C1 segment of cervical spinal cord (tissue), 14 donors: ENCODE data around the gene LRFN2.
A peak's percentile ranks its signal among the peaks of the same experiment; 100 is the strongest.

Experiments used
- DNase-seq, 14 donors: peaks; one replicate each; lab custom pipeline; 2025; lab: John Stamatoyannopoulos, UW

LRFN2 gene

DNA sequence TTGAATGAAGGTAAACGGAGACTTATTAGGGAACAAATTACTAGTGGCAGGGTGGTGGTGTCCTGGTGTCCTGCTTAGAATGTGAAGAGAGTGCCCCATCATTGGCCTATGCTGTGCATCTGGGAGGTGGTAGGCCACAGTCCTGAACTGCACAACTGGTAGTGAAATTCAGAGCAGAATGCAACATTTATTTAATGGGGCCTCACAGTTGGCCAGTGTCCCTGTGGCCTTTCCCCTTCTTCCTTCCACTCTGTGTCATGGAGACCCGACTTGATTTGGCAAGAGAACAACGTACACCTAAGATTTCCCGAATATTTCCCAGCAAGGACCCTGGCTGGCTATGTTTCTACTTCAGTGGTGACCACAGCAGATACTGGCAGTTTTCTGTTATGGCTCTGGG lies 206.9 kb downstream of the LRFN2 start:
- no peak for DNase-seq

DNA sequence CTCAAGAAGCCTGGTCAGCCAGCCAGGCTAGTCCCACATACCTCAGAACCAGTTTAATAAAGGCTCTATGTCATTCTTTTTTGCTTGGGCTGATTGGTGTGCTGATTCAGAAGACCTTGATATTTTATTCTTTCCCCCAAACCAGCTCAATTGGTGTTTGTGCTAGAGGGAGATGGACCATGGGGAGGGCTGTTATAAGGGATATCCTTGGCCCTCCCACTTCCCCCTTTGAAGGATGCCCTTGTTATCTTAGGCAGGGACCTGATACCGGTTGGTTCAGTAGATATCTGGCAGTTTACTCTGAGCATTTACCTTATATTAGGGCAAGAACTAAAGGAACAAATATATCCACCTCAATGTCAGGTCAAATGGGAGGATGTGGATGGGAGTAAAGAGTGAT lies 207.4 kb downstream of the LRFN2 start:
- no peak for DNase-seq

DNA sequence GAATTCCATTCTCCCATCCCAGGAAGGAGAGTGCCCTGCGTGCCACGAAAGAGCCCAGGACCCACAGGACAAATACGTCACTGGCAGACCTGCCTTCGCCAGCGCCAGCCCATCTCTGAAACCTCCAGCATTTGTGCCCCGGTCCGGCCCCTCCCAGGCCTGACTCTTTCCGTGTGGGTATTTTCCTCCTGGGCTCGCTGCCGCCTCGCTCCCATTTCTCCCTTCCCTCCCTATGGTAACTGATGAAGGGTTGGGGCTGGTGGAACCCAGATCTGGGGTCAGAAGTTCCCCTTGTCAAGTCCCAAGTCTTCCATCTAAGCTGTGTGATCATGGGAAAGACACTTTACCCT lies 208.5 kb downstream of the LRFN2 start:
- DNase-seq = no peak

DNA sequence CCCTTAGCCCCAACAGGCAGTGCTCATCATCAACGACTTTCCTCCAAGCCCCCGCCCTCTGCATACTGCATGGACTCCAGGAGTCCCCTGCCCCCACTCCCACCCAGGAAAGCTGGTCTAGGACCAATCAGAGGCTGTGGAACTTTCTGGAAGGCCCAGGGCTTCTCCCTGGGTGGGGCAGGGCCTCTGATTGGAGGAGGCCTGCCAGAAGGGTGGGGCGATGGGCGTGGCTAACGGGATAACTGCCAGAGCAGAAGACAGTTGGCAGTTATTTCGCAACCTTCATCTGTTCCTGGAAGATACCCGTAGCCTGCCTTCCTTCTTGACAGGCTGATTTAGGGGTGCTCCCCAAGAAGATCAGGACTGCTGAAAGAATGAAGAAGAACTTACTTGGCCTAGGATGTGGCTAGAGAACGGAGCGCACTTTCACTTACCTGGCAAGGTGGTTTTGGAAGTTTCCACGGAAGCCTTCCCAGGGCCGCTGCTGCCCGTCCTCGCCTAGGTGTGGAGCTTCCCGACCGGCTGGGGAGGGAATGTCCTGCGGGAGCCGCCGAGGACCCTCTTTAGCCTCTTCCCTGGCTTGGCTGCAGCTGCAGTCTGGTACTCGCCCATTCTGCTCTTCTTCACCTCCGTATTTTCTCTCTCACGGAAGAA lies 209.0 kb downstream of the LRFN2 start:
- no peak for DNase-seq

DNA sequence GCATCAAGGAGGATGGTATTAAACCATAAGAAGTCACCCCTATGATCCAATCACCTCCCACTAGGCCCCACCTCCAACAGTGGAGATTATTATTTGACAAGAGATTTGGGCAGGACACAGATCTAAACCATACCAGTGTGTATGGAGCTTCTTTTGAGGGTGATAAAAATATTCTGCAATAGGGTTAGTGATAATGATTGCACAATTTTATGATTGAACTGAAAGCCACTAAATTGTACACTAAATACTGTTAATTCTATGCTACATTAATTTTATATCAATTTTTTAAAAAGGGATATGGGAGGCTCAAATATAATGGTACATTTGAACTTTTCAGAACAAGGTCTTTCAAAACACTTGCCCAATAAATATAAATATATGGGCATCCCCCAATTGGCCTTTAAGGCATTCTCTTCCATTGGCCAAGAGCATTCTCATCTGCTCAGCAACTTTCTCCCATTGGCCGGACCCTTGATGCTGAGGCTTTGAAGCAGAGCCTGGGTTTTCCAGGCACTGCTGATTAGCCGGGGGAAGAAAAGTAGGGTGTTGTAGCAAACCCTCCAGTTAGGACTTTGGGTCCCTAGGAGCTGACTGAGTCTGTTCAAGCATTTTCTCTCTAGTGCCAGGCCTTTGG lies 209.9 kb downstream of the LRFN2 start:
- DNase-seq = no peak

DNA sequence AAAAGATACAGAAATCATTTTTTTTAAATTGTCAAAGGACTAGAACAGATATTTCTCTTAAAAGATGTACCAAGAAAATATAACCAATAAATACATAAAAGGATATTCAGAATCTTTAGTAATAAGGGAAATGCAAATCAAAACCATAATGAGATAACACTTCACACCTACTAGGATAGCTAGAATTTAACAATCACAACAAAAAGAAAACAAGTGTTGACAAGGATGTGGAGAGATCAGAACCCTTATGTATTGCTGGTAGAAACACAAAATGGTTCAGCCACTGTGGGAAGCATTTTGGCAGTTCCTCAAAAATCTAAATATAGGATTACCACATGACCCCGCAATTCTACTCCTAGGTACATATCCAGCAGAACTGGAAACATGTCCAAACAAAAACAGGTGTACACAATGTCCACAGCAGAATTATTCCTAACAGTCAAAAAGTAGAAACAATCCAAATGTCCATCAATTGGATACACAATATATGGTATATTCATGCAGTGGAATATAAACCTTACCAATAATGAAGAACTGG lies 211.0 kb downstream of the LRFN2 start:
- peak in 1 of 14 donors; percentile 95 for DNase-seq

DNA sequence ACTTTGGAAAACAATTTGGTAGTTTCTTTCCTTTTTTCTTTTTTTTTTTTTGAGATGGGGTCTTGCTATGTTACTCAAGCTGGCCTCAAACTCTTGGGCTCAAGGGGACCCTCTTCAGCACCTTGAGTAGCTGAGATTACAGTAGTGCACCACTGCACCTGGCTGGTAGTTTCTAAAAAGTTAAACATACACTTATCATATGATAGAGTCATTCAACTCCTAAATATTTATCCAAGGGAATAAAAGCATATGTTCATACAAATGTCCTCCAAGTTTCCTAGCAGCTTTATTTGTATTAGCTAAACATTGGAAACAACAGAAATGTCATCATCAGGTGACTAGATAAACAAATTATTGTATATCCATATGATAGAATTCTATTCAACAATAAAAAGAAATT lies 213.9 kb downstream of the LRFN2 start:
- no peak for DNase-seq

DNA sequence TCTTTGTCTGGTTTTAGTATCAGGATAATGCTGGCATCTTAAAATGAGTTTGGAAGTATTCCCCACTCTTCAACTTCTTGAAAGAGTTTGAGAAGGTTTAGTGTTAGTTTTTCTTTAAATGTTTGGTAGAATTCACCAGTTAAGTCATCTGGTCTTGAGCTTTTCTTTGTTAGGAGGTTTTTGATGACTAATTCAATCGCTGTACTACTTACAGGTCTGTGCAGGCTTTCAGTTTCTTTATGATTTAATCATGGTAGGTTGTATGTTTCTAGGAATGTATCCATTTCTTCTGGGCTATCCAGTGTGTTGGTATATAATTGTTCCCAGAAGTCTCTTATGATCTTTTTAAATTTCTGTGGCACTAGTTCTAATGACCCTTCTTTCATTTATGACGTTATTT lies 215.5 kb downstream of the LRFN2 start:
- DNase-seq = no peak

DNA sequence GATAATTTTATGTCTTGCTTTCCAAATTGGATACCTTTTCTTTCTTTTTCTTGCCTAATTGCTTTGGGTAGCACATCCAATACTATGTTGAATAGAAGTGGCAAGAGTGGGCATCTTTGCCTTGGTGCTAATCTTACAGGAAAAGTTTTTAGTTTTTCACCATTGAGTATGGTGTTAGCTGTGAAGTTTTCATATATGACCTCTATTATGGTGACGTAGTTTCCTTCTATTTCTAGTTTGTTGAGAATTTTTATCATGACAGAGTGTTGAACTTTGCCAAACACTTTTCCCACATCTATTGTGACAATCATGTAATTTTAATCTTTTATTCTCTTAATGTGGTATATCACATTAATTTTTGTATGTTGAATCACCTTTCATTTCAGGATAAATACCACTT lies 216.1 kb downstream of the LRFN2 start:
- no peak for DNase-seq

DNA sequence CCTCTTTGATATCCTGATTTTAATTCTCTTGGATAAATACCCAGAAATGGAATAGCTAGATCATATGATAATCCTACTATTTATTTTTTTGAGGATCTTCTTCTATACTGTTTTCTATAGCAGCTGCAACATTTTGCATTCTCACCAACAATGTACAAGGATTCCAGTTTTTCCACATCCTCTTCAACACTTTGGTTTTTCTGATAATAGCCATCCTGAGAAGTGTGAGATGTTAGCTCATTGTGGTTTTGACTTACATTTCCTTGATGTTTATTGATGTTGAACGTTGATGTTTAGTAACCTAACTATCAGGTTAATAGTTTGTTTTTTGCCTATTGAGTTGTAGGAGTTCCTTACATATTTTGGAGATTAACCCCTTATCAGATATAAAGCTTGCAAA lies 217.3 kb downstream of the LRFN2 start:
- no peak for DNase-seq

DNA sequence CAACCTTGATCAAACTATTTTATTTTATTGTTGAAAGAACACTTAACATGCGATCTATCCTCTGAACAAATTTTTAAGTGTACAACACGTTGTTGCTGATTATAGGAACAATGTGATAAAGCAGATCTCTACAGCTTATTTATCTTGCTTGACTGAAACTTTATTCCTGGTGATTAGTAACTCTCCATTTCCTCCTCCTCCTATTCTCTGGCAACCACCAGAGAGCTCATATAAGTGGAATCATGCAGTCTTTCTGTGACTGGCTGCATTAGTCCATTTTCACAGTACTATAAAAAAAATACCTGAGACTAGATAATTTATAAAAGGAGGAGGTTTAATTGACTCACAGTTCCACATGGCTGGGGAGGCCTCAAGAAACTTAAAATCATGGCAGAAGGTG lies 218.1 kb downstream of the LRFN2 start:
- DNase-seq = no peak

DNA sequence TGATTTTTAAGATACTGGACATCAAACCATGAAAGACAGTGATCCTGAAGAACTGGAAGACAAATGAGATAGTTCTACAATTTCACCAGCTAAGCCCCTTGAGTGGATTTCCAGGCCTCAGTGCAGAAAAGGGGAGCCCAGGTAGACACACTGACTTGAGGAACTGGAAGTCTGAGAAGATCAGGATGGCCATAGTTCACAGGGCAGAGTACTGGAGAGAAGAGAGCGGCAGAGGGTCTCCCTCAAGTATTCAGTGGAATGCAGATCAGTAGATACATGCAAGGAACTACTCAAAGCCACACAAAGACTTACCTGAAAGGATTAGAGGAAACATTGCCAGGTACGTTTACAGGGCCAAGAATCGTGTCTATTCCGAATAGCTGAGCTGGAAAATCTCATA lies 224.3 kb downstream of the LRFN2 start:
- no peak for DNase-seq

DNA sequence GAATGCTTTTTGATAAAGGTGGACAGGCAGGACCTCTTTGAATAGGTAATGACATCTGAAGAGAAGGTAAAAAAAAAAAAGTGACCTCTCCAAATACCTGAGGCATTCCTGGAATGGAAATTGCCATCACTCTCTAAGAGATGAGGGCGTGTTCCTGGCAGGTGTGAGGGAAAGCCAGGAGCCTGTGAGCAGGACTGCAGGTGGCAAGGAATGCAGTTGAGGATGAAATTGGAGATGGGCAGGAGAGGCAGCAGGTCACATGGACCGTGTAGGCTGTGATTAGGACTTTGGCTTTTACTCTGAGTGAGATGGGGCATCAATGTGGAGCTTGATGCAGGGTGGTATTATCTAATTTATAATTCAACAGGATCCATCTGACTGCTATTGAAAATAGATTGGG lies 227.4 kb downstream of the LRFN2 start:
- DNase-seq = no peak

DNA sequence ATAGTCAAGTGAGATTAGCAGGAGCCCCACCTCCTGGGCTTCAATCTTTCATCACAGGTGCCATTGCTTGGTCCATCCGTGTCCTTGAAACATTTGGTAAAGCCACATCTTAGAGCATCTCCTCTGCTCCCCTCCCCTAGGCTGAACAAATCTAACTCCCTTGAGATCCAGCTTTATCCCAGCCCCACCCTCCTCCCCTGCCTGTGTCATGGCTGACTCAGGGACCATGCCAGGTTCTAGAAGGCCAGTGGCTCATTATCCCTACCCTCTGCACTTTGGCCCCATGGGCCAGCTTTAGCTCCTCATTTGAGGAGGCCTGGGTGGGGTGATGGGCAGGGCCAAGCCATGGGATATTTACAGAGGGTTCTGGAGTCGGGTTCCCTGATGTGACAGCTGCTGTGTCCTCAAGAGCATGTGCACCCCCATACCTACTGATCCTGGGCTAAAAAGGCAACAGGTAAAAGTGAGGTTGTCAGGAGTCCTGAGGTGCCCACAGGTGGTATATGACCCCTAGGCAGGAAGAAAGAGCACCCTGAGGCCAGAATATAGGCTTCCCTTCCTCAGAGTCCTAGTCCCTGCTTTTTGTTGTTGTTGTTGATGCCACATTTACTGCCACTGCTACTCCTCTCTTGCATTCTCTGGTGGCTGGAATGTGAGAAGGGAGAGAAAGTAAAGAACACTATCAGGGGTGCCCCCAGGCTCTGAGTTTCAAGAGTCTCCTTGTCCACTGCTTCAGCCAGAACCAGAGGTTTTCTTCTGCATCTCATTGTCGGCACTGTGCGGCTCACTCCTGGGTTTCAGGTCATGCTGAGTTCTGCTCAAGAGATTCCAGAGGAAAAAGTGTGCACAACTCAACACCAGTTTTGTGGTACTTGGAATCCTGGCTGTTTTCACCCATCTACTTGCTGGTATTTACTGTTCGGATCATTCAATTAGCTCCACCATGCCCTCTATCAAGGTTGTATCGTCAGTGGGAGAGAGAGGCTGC lies 228.4 kb downstream of the LRFN2 start:
- DNase-seq = no peak

DNA sequence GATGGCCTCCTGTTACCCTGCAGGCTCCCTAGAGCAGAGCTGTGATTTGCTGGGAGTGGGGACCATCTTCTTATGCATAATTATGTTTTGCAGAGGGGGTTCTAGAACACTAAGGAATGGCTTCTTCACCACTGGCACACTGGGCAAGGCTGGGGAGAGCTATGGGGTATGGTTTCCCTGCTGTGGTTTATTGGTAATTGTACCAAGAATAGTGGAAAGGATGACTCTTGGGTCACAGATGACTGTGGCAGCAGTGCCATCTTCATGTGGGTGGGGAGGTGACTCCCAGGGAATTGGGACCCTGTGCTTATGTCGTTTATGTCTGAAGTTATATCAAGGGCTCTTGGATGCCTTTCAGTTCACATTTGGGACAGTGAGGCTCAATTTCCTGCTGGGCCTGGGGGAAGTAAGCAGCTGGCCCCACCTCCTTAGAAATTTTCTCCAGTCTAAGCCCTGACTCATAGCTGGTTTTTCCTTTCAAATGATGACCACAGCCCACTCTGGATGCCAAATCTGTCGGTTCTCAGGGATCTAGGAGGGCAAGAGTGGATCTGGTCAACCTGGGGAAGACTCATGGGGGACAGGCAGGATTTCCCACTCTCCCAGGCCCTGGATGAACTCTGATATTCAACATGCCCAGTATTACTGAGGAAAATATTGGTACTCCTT lies 230.8 kb downstream of the LRFN2 start:
- DNase-seq = no peak

DNA sequence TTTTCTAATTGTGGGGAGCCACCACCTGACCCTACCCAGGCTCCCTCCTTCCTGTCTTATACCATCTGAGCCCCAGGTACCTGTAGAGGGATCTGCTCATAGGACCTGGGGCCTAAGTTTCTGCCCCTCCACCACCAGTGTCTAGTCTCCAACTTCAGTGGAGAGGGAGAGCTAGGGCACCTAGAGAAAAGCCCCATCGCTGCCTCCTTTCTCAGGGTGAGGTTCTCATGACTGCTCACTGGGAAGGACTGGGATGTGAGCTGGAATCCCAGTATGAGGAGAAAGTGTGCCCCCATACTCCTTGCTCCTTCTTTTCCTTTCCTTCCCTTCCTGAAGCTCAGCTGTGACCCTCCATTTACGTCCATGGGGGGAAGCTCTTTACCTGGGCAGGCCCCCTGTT lies 231.6 kb downstream of the LRFN2 start:
- DNase-seq = no peak

DNA sequence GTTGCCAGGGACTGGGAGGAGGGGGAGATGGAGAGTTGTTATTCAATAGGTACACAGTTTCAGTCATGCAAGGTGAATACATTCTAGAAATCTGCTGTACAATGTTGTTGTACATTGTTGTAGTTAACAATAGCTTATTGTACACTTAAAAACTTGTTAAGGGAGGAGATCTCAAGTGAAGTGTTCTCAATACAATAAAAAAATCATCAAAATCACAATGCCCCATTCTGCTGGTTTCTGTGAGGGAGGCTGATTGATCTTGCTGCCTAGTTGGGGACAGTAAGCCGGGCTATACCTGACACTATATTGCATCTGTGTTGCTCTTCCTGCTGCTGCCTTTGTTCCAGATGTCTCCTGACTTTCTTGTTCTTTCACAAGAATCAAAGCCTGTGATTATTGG lies 232.1 kb downstream of the LRFN2 start:
- no peak for DNase-seq

DNA sequence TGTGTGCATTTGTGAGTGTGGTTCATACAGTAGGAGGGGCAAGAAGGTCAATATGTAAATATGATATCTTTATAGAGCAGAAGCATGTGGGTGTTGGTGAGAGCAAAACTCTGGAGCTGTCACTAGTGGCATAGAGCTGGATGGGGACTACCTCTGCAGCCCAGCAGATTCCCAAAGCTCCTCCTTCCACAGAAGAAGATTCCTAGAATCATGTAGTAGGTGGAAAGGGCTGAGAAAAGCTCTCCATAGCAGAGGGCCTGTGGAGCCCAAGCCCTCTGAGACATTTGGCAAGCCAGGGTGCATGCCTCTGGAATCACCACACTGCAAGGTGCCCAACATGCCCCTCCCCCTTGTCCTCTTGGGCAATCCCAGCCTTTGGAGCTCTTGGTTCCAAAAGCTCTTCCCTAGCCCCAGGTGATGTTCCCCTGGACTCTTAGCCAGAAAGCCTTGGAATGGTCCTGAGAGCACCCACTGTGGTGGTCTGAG lies 233.2 kb downstream of the LRFN2 start:
- DNase-seq = no peak

DNA sequence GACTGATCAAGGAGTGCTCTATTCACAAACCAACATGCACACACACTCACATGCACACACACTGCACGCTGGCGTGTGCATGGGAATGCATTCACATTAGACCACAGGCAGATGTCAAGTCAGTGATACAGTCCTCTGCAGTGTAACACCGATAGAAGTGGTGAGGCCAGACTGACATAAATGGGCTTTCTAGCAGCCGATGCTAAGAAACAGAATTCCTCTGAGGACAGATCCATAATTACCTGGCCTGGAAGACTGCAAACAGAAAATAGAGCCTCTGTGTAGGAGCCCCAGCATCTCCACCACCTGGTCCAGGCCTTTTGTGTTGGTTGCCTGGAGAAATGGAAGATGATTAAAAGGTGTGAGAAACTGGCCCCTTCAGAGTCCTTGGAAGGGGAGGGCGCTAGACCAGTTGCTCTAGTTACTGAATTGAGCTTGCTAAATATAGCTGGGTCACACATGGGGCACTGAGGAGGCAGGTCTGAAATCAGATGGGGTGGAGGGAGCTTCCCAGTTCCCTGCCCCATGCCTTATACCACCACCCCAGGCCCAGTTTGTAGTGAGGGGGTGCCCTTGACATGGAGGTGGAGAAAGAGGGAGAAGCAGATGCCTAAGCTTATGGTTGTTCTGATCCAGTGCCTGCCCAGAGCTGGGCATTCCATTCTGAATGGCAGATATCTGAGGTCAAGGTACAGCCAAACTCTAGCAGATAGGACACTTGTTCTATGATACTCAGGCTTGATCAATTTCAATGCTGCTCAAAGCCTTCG lies 233.8 kb downstream of the LRFN2 start:
- DNase-seq = no peak

DNA sequence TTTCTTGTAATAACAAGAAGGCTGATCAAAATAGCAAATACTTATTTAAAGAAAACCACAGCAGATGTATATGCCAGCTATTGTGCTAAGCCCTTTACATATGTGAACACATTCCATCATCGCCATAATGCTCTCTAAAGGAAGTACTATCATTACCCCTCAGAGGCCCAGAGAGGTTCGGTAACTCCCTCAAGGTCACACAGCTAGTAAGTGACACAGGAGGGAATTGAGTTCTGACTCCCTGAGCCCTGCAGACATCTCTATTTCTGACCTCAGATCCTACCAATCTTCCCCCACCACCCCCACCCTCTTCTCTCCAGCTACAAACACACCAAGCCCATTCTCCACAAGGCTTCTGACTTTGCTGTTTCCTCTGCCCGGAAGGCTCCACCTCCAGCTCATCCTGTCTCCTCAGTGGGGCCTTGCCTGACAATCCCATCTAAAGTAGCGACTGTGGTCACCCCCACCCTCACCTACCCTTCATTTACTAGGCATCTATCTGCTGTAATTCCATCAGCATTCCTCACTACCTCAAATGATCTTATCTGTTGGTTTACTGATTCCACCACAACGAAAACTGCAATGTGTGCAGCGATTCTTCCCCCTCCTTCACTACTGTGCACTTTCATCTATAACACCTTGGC lies 234.5 kb downstream of the LRFN2 start:
- DNase-seq = no peak
